Measurements from ENCODE around the gene EFCAB12. TPM values are rescaled to one million over a fixed set of nuclear protein-coding genes. Genes with fewer than 3 reads are reported as not detected.
A peak's percentile ranks its signal among the peaks of the same experiment; 100 is the strongest.

Gene EFCAB12
- polyA plus RNA-seq, 1 experiment: 0.07 TPM

GRCh38 chr3:129419476-129419875 is 9.0 kb downstream of the EFCAB12 start:
- H3K4me3 ChIP-seq (ENCODE audit: low read depth, low read length): no peak overlapping the region
- ChIA-PET CTCF (interaction anchor here (0.6 kb wide), 1 partner anchor 20 kb away, joined by 3 read pairs; no protein-coding TSS in a partner anchor), POLR2A (no interaction called here)
- DNase-seq (ENCODE audit: low read depth, low spot score): no peak
- H3K27me3 ChIP-seq (ENCODE audit: control insufficient read depth, insufficient read depth, low read length): no peaks in the 10 kb centered on the region
- no peak for TF ChIP-seq CTCF (IDR thresholded peaks at IDR 0.05; ENCODE audit: low read depth, low read length)
- H3K9me3 ChIP-seq (ENCODE audit: control insufficient read depth, insufficient read depth, low read length): peaks cover 6% of the 10 kb centered on the region
- no peak overlapping the region for H3K27ac ChIP-seq (ENCODE audit: low read depth, low read length)

- Histone ChIP-seq H3K4me3 (ENCODE audit: low read depth, low read length) (no peak overlapping the region), H3K27ac (ENCODE audit: low read depth, low read length) (peak overlapping the region; percentile 42), H3K9me3 (ENCODE audit: control insufficient read depth, insufficient read depth, low read length) (peaks cover 6% of the 10 kb centered on the region), H3K27me3 (ENCODE audit: control insufficient read depth, insufficient read depth, low read length) (no peaks in the 10 kb centered on the region)
- POLR2A ChIA-PET: interaction anchor here (0.8 kb wide), 1 partner anchor 22 kb away, joined by 3 read pairs; the partner anchor contains the start of genes IFT122 and MBD4
- CTCF ChIA-PET: no interaction called here
- no peak for DNase-seq (ENCODE audit: low read depth, low spot score)
- TF ChIP-seq CTCF (IDR thresholded peaks at IDR 0.05; ENCODE audit: low read depth, low read length): no peak
Observed at GRCh38 chr3:129418041-129418973, 10.1 kb downstream of the EFCAB12 start.

- TF ChIP-seq CTCF (IDR thresholded peaks at IDR 0.05; ENCODE audit: low read depth, low read length): no peak
- CTCF ChIA-PET: interaction anchor here (0.6 kb wide), 1 partner anchor 69 kb away, joined by 3 read pairs; no protein-coding TSS in a partner anchor
- no peak for DNase-seq (ENCODE audit: low read depth, low spot score)
- POLR2A ChIA-PET: no interaction called here
- Histone ChIP-seq H3K27ac (ENCODE audit: low read depth, low read length) (peak overlapping the region; percentile 42), H3K4me3 (ENCODE audit: low read depth, low read length) (no peak overlapping the region), H3K27me3 (ENCODE audit: control insufficient read depth, insufficient read depth, low read length) (no peaks in the 10 kb centered on the region), H3K9me3 (ENCODE audit: control insufficient read depth, insufficient read depth, low read length) (peaks cover 6% of the 10 kb centered on the region)
Observed at GRCh38 chr3:129417326-129417725, 11.1 kb downstream of the EFCAB12 start.

- CTCF ChIA-PET: no interaction called here
Observed at GRCh38 chr3:129416415-129416814, 12.0 kb downstream of the EFCAB12 start.

More at GRCh38 chr3:129416415-129416814, 12.0 kb downstream of the EFCAB12 start:
- DNase-seq (ENCODE audit: low read depth, low spot score): no peak
- TF ChIP-seq CTCF (IDR thresholded peaks at IDR 0.05; ENCODE audit: low read depth, low read length): no peak
- POLR2A ChIA-PET: no interaction called here
- Histone ChIP-seq H3K27me3 (ENCODE audit: control insufficient read depth, insufficient read depth, low read length) (no peaks in the 10 kb centered on the region), H3K9me3 (ENCODE audit: control insufficient read depth, insufficient read depth, low read length) (peaks cover 5% of the 10 kb centered on the region), H3K4me3 (ENCODE audit: low read depth, low read length) (no peak overlapping the region), H3K27ac (ENCODE audit: low read depth, low read length) (no peak overlapping the region)
